Activated CD8-positive, alpha-beta memory T cell treated with anti-CD3 and anti-CD28 coated beads for 24 hours (primary cell): Measurements from ENCODE around the gene IL17A.
"Not testable (repeated sequence)": the region's sequence is repeated elsewhere in the genome, so short reads cannot be mapped to it uniquely, and the experiment has no call there.

ENCODE experiments used
- DNase-seq: peaks from one replicate; pipeline ENCODE4 v3.0.0-alpha.2; 2020

The IL17A gene

DNA sequence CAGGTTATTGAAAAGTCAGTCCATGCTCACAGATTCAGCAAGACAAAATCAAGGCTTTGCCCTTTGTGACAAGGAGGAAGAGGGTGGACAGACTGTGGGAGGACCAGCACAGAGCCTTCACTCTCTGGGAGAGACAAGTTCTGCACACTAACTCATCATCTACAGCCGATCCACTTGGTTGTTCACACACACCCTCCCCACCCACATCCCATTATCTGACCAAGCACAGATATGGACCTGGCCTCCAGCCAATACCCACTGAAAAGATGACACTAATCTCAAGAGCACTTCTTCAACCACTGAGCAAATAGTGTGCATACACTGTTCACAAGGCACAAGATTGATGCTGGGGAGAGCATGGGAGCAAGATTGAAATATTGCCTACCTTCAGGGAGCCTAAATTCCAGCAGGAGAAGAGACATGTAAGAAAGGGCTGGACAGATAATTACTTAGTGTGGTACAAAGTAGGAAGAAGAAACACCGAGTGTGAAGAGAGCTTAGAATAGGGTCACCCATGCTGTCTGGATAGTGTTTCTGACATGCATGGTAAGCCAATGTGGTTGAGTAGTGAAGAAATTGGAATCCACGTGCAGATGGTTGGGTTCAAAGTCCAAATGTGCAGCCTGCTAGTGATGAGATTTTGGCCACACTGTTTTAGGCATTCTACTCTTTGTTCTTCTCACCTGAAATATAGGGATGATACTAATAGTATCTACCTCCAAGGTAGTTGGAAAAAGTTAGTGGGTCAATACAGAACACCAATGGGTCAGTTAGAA, 21.7 kb upstream of the IL17A start:
- DNase-seq = no peak

DNA sequence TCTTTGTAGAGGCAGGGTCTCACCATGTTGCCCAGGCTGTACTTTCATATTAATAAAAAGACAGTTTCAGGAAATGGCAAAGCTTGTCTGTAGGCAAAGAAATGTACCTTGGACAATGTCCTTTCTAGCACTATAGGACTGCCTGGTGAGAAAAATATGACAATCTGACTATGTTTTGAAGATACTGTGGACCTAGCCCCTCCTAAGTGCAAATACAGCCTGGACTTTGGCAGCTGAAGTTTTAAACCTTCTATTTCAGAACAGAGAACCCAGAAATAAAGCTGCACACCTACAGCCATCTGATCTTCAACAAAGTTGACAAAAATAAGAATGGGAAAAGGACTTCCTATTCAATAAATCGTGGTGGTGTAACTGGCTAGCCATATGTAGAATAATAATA, 18.9 kb upstream of the IL17A start:
- no peak for DNase-seq

- not testable (repeated sequence) for DNase-seq
Measured at GRCh38 chr6:52168351-52168750, 17.8 kb upstream of the IL17A start.

DNA sequence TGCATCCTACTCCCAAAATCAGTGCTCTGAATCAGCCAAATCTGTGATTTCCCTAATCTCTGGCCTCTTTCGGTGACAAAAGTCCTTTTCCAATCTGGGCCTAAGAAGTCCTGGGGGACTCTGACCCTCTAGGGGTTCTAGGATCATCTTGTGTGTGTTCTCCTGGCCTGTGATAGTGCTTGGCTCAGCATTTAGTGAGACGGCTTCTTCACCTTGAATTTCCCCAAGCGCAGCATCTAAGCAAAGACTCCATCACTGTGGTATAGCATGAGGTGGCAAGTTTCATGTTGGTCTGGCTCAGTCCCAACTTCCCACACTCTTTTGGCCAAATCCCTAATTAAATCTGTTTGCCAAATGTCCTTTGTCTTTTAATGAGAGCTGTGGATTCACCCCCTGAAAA, 12.1 kb upstream of the IL17A start:
- no peak for DNase-seq

DNA sequence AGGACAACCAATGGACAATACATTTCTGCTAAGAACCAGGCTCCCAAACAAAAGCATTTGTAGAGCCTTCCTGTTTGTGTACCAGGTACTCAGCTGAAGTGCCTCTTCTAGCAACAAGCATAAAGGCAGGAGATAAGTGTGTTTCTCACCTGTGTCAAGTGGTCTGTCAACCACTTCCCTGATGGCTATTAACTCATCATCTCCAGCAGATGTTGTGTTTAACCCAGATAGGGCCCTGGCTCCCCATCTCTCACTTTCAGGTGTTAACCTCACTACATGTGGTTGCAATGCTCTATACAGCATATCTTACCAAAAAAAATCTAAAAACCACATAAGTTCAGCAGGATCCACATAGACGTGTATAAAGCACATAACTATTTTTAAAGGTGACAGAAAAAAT, 9.6 kb upstream of the IL17A start:
- DNase-seq = no peak

GRCh38 chr6:52177961-52178360, 8.2 kb upstream of the IL17A start:
- no peak for DNase-seq

DNA sequence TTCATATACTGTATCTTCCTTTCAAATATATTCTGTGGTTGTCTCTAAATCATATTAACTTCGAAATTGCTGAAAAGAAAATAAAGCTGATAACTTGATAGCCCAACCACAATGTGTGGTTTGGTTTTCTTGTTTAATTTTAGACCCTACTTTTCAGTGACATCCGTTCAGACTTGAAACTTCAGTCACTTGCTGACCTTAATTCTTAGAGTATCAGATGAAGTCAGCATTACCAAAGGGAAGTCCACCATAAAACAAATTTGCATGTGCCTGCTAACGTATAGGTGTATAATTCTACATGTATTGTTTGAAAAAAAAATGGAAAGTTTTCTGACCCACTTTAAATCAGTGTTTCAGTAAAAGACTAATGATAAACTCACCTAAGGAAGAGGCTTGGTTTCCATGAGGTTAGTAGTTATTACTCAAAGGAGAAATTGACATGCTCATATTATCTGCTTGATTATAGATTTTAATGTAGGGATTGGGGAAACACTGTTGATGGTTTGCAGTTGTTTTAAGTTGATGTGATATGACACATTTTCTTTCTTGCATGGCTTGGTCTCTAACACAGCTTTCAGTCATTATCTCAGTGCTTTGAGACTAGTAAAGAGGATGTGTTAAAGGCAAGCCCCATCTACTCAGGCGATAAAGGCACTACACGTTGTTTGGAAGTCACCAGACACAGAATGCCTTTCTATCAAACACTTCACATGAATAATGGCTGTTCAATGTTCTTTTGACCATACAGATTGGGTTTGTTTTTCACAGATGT, 5.2 kb upstream of the IL17A start:
- no peak for DNase-seq

- no peak for DNase-seq
Measured at GRCh38 chr6:52183131-52183713, 3.0 kb upstream of the IL17A start.

- DNase-seq = no peak
Measured at GRCh38 chr6:52186480-52186879, 305 bp downstream of the IL17A start.

DNA sequence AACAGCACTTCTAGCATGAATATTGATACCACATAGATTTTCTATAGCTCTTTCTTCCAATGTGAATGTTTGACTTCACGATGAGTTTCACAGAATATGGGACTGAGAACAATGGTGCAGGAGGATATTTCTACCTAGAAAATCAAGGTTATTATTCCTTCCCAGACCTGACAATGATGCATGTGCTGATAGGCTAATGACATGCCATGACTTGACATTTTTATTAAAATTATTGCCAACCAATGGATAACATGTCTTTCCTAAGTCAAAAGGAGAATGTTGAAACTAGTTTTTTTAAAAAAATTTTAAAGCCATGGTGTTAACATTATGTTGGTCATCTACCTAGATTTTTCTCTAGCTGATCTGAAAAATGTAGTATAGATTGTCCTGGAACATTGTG, 923 bp downstream of the IL17A start:
- no peak for DNase-seq

DNA sequence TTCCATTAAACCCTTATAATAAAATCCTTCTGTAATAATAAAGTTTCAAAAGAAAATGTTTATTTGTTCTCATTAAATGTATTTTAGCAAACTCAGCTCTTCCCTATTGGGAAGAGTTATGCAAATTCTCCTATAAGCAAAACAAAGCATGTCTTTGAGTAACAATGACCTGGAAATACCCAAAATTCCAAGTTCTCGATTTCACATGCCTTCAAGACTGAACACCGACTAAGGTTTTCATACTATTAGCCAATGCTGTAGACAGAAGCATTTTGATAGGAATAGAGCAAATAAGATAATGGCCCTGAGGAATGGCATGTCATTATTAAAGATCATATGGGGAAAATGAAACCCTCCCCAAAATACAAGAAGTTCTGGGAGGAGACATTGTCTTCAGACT, 3.8 kb downstream of the IL17A start:
- no peak for DNase-seq

DNA sequence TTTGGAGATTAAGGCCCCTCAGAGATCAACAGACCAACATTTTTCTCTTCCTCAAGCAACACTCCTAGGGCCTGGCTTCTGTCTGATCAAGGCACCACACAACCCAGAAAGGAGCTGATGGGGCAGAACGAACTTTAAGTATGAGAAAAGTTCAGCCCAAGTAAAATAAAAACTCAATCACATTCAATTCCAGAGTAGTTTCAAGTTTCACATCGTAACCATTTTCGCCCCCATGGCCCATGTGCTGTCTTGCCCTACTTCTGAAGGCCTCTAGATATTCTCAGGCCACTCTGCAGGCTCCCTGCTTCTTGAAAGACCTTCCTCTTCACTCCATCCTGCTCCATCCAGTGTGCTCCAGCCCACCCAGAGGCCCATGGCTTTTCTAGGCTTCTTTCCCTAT, 4.2 kb downstream of the IL17A start:
- no peak for DNase-seq

- DNase-seq = no peak
Measured at GRCh38 chr6:52191824-52192223, 5.6 kb downstream of the IL17A start.

GRCh38 chr6:52195886-52196285, 9.7 kb downstream of the IL17A start:
- DNase-seq = no peak

DNA sequence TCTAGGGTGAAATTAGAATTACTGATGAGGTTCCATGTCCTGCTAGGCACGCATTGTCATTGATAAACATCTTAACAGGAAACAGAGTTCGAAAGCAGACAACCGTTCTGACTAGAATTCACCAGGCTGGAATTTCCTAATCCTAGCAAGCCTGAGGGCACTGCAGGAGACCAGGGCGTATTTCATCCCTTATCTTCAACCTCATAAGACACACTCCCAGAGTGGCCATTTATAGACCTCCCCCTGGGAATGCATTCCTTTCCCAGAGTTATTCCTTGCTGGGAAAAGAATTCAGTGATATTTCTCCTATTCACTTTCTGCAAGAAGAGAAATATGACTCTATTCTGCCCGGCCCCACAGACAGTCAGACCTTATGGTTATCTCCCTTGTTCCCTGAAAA, 13.9 kb downstream of the IL17A start:
- DNase-seq = not testable (repeated sequence)

- DNase-seq = no peak
Measured at GRCh38 chr6:52201046-52201445, 14.9 kb downstream of the IL17A start.

GRCh38 chr6:52201493-52201892, 15.3 kb downstream of the IL17A start:
- DNase-seq = no peak

GRCh38 chr6:52207066-52207465, 20.9 kb downstream of the IL17A start:
- DNase-seq = no peak

GRCh38 chr6:52208612-52209011, 22.4 kb downstream of the IL17A start:
- no peak for DNase-seq

GRCh38 chr6:52209770-52210169, 23.6 kb downstream of the IL17A start:
- DNase-seq = no peak

DNA sequence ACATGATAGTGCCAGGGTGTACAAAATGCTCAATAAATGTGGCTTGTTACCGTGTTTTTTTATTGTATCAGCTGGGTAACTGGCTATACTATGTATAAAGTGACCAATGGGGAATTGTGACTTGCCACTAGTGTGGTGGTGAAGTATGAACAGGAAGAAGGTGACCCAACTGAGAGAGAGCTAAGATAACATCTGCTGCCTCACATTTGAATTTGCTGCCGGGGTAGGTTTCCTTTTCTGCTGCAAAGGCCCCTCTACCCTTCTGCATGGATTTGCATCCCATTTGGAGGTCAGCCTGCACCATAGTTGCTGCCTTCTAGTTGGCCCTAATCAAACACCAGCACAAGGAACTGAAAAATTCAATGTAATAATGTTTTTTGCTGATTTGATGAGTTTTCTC, 24.1 kb downstream of the IL17A start:
- DNase-seq = no peak

DNA sequence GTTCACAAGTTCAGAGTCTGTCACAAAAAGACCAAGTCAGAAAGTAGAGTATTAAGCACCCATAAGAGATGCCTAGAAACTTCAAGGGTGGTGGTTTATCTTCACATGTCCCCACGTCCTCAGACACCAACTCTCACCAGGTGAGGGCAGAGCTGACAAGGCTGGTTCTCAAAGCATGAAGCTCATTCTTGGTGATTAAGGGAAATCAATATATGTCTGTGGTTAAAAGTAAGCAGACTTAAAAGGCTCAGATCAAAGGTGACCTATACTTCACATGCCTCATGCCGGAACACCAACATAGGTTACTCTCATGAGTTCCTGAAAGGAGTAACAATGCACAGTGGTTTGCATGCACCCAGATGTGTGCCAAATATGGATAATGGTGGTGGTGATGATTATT, 27.0 kb downstream of the IL17A start:
- no peak for DNase-seq

DNA sequence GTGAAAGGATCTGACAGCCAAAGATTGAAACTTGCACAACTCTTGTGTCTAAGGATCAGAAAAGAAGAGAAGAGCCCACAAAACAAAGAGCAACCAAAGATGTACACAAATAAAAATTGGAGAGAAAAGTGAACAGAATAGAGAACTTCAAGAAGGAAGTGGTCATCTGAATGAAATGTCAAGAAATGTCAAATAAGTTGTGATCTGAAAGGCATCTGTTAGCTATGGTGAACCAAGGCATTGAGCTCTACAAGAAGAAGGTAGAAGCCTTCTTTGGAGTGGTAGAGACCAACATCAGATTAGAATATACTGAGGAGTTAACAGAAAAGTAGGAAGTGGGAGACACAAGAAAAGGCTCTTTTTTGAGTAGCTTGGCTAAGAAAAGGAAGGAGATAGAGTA, 29.6 kb downstream of the IL17A start:
- DNase-seq = no peak

GRCh38 chr6:52216932-52217575, 30.9 kb downstream of the IL17A start:
- no peak for DNase-seq
